Activated effector memory CD4-positive, alpha-beta T cell treated with Interleukin-2 at 50 U/mL for 16 hours (primary cell): Measurements from ENCODE around the gene TRIM71.

Experiments used
- DNase-seq: peaks from one replicate; pipeline ENCODE4 v3.0.0-alpha.2; 2020

Gene TRIM71

GRCh38 chr3:32946973-32947788, 129.4 kb downstream of the TRIM71 start:
- DNase-seq = no peak
